Measurements from ENCODE around the gene GBF1. TPM values are rescaled to one million over a fixed set of nuclear protein-coding genes. Genes with fewer than 3 reads are reported as not detected.

The GBF1 gene
- total and polyA plus RNA-seq, 2 of the 13 experiments (the other 11 are each of a cell fraction or from before 2014, with no cell fraction given) = 17.1 to 21.9 TPM

GRCh38 chr10:102421507-102421756, 176.1 kb downstream of the GBF1 start:
- in situ Hi-C loops (cut with HindIII; ENCODE audit: extremely low pct_ligation_motif_present, low pct_unique_long_range_greater_than_20kb) = loop anchor here (5.0 kb wide), 1 partner anchor 41 kb away; no protein-coding TSS in a partner anchor
- H3K27me3 ChIP-seq (ENCODE audit: control insufficient read depth in 1 of 2, insufficient read depth in 2 of 2, low read length in 2 of 2) = peaks cover under 1 to 1% of the 10 kb centered on the region in 2 experiments; a peak in 2 of 5 replicates
- no TSS peak for BruUV-seq (replicated peaks)
- WGBS (ENCODE audit: low lambda C conversion rate) = no CpG with 5 or more reads among the region's 14 CpGs
- ATAC-seq (no peak; the same call in 2 of the 3 replicates), DNase-seq (ENCODE audit: low spot score) (no peak), FAIRE-seq (no peak)
- ChIA-PET CTCF (ENCODE audit: low intra/inter-chr PET ratio, low total read pairs) (no interaction called here), POLR2A (interaction anchor here (1.0 to 5.3 kb wide), 10 partner anchors 9 to 220 kb away, joined by 3 to 135 read pairs (median 8); partner anchors contain the start of genes C10orf95, CUEDC2, GBF1 and NFKB2)
- no peaks in the 10 kb centered on the region for H4K20me1 ChIP-seq (ENCODE audit: insufficient read depth, low read length)
- H3K9ac ChIP-seq (ENCODE audit: insufficient read depth, low read depth, low read length) = peak overlapping the region; percentile 77
- peak overlapping the region; percentile 87 for H3K27ac ChIP-seq (ENCODE audit: extremely low read length, insufficient read depth, low read length)
- H3K79me2 ChIP-seq (ENCODE audit: insufficient read depth, low read length) = no peaks in the 10 kb centered on the region
- H3K4me2 ChIP-seq (ENCODE audit: low read depth, low read length) = peak overlapping the region; percentile 98
- H3K9me3 ChIP-seq (ENCODE audit: low read length) = no peaks in the 10 kb centered on the region
- H2AFZ ChIP-seq (ENCODE audit: low read length) = no peak overlapping the region
- H3K4me1 ChIP-seq (ENCODE audit: insufficient read depth, low read length) = peaks cover 31% of the 10 kb centered on the region
- H3K36me3 ChIP-seq (replicated peaks in 1 of 2; ENCODE audit: control insufficient read depth in 1 of 2, insufficient read depth in 2 of 2, low read length in 2 of 2) = peaks cover 1 to 14% of the 10 kb centered on the region in 2 experiments; a peak in 3 of 5 replicates
- intact Hi-C loops (cut with micrococcal nuclease; ENCODE audit: unreplicated experiment) = loop anchor here (2.0 to 5.0 kb wide), 3 partner anchors 27 to 56 kb away; partner anchors contain the start of gene NFKB2
- H3K4me3 ChIP-seq (replicated peaks in 1 of 3; ENCODE audit: insufficient read depth in 1 of 3, low read depth in 2 of 3, low read length in 3 of 3) = peak overlapping the region; percentile 79 to 97 (median 84)
- TF ChIP-seq ZNF337 (CRISPR knock-in tag; IDR thresholded peaks at IDR 0.05; ENCODE audit: borderline replicate concordance, low read depth) (peak; percentile 11; the same call in 1 of the 2 replicates), ZFP36 (IDR thresholded peaks at IDR 0.05; ENCODE audit: borderline replicate concordance, low read depth, low read length, partially characterized antibody) (no peak), THYN1 (CRISPR knock-in tag; IDR thresholded peaks at IDR 0.05; ENCODE audit: borderline replicate concordance, low read depth) (no peak), TAF15 (IDR thresholded peaks at IDR 0.05; ENCODE audit: low read depth, low read length, poor library complexity, severe bottlenecking) (no peak), HDAC1 (CRISPR knock-in tag; IDR thresholded peaks at IDR 0.05) (0 out of 2 replicates have a peak, but pooled peaks have one; percentile 20), PHF8 (CRISPR knock-in tag; IDR thresholded peaks at IDR 0.05) (no peak), UBTF (CRISPR knock-in tag; IDR thresholded peaks at IDR 0.05) (peak; percentile 29; the same call in 1 of the 2 replicates), ZNF501 (CRISPR knock-in tag; IDR thresholded peaks at IDR 0.05) (peak; percentile 64), ZNF580 (CRISPR knock-in tag; IDR thresholded peaks at IDR 0.05; ENCODE audit: borderline replicate concordance, low read depth) (no peak), ZC3H13 (CRISPR knock-in tag; IDR thresholded peaks at IDR 0.05) (0 out of 2 replicates have a peak, but pooled peaks have one; percentile 12), ZIK1 (CRISPR knock-in tag; IDR thresholded peaks at IDR 0.05; ENCODE audit: borderline replicate concordance, low read depth) (0 out of 2 replicates have a peak, but pooled peaks have one; percentile 59), ZNF512B (CRISPR knock-in tag; IDR thresholded peaks at IDR 0.05; ENCODE audit: borderline replicate concordance) (no peak), ZNF773 (CRISPR knock-in tag; IDR thresholded peaks at IDR 0.05; ENCODE audit: borderline replicate concordance) (no peak), NONO (IDR thresholded peaks at IDR 0.05) (no peak), NONO (CRISPR knock-in tag; conservative IDR thresholded peaks at IDR 0.05) (peak; percentile 31; the same call in 1 of the 2 replicates), ZFP36L1 (CRISPR knock-in tag; IDR thresholded peaks at IDR 0.05) (0 out of 2 replicates have a peak, but pooled peaks have one; percentile 16), SP2 (CRISPR knock-in tag; IDR thresholded peaks at IDR 0.05) (peak; percentile 42; the same call in 1 of the 2 replicates), HOXA3 (CRISPR knock-in tag; IDR thresholded peaks at IDR 0.05) (no peak), ZMYM2 (CRISPR knock-in tag; IDR thresholded peaks at IDR 0.05) (no peak)
